ENCODE data around the gene ZBTB21. TPM values are rescaled to one million over a fixed set of nuclear protein-coding genes. Genes with fewer than 3 reads are reported as not detected.

The ZBTB21 gene
- total and polyA plus RNA-seq, 9 of the 15 experiments (the other 6 are each of a cell fraction or from before 2014, with no cell fraction given), result 2.2 to 15.2 (median 8.7) TPM

- no peak for TF ChIP-seq DEAF1 (CRISPR knock-in tag; IDR thresholded peaks at IDR 0.05)
- no peak for TF ChIP-seq PTRF (tag; IDR thresholded peaks at IDR 0.05)
Measured at GRCh38 chr21:41970751-41971653, 39.2 kb downstream of the ZBTB21 start (continued).

GRCh38 chr21:41970106-41970391 is 40.1 kb downstream of the ZBTB21 start:
- FAIRE-seq (no peak), DNase-seq (ENCODE audit: extremely low read depth in 1 of 4, low spot score in 3 of 4) (no peak), ATAC-seq (no peak)
- H2AFZ ChIP-seq (ENCODE audit: low read depth, low read length), result no peak overlapping the region
- no peak overlapping the region for H3K9ac ChIP-seq (ENCODE audit: insufficient read depth in 1 of 2, low read depth in 2 of 2, low read length in 2 of 2)
- in situ Hi-C loops (cut with MboI) (no loop called here), intact Hi-C loops (cut with micrococcal nuclease) (no loop called here)
- peaks cover 25 to 70% of the 10 kb centered on the region in 2 experiments for H3K27me3 ChIP-seq (ENCODE audit: control insufficient read depth in 2 of 2, insufficient read depth in 2 of 2, low read length in 2 of 2)
- no peak overlapping the region for H3K4me2 ChIP-seq (ENCODE audit: insufficient read depth, low read length)
- H3K9me3 ChIP-seq (replicated peaks; ENCODE audit: control insufficient read depth, insufficient read depth, low read depth, low read length), result no peaks in the 10 kb centered on the region
- H3K27ac ChIP-seq (ENCODE audit: extremely low read depth, low read depth, low read length), result no peak overlapping the region
- no peaks in the 10 kb centered on the region for H3K9me1 ChIP-seq (ENCODE audit: control insufficient read depth, insufficient read depth, low read length)
- ChIA-PET CTCF (ENCODE audit: low intra/inter-chr PET ratio) (no interaction called here), POLR2A (interaction anchor here (0.7 kb wide), 2 partner anchors 76 to 90 kb away, joined by 4 read pairs; no protein-coding TSS in a partner anchor)
- no peaks in the 10 kb centered on the region for H4K20me1 ChIP-seq (replicated peaks; ENCODE audit: control insufficient read depth, insufficient read depth, low read length)
- peaks cover 0 to 7% of the 10 kb centered on the region in 2 experiments; a peak in 3 of 5 replicates for H3K4me1 ChIP-seq (replicated peaks in 1 of 2; ENCODE audit: control insufficient read depth in 2 of 2, insufficient read depth in 2 of 2, low read length in 2 of 2)
- 33% methylated on average over 5 of the region's 5 CpGs for WGBS (ENCODE audit: insufficient coverage, low coverage, missing lambda C conversion rate)
- no peaks in the 10 kb centered on the region for H3K79me2 ChIP-seq (ENCODE audit: control insufficient read depth, insufficient read depth, low read length)
- no peak overlapping the region for H3K4me3 ChIP-seq
- no TSS peak for BruUV-seq (replicated peaks)
- no peaks in the 10 kb centered on the region for H3K36me3 ChIP-seq (ENCODE audit: control insufficient read depth, insufficient read depth, low read length)
- TF ChIP-seq ZNF318 (IDR thresholded peaks at IDR 0.05; ENCODE audit: borderline replicate concordance in 1 of 2, low read depth in 1 of 2) (no peak), CTCF (IDR thresholded peaks at IDR 0.05 in 2 of 3, conservative IDR thresholded peaks at IDR 0.05 in 1 of 3; ENCODE audit: insufficient read depth in 2 of 3, low read depth in 1 of 3, low read length in 3 of 3) (no peak), ZNF232 (CRISPR knock-in tag; IDR thresholded peaks at IDR 0.05) (no peak), BRD9 (IDR thresholded peaks at IDR 0.05; ENCODE audit: low read depth, partially characterized antibody) (no peak)

Measured in K562 (cell line).